ENCODE data around the gene PTPRO. TPM values are rescaled to one million over a fixed set of nuclear protein-coding genes. Genes with fewer than 3 reads are reported as not detected.
"Not testable (repeated sequence)": the region's sequence is repeated elsewhere in the genome, so short reads cannot be mapped to it uniquely, and the experiment has no call there.

PTPRO gene
- polyA plus RNA-seq, 10 donors, result 0.99 to 2.3 (median 1.4) TPM

GRCh38 chr12:15602051-15602672 lies 279.9 kb downstream of the PTPRO start:
- DNase-seq, result no peak

GRCh38 chr12:15603474-15604085 lies 281.3 kb downstream of the PTPRO start:
- DNase-seq, result peak in 2 of 3 donors; percentile 19 to 66

- no peak for DNase-seq
These were observed 283.7 kb downstream of the PTPRO start for GRCh38 chr12:15605881-15606590.

- DNase-seq, result no peak
These were observed 286.1 kb downstream of the PTPRO start for GRCh38 chr12:15608406-15608805.

- no peak for DNase-seq
These were observed 286.6 kb downstream of the PTPRO start for GRCh38 chr12:15608941-15609340.

- peak in 1 of 3 donors; percentile 54 for DNase-seq
These were observed 291.7 kb downstream of the PTPRO start for GRCh38 chr12:15613981-15614380.

GRCh38 chr12:15616495-15616894 lies 294.2 kb downstream of the PTPRO start:
- DNase-seq, result not testable (repeated sequence)

GRCh38 chr12:15620741-15621539 lies 298.6 kb downstream of the PTPRO start:
- no peak for DNase-seq

- no peak for DNase-seq
These were observed 302.8 kb downstream of the PTPRO start for GRCh38 chr12:15625075-15625474.

- peak in 2 of 3 donors; percentile 14 to 33 for DNase-seq
These were observed 306.0 kb downstream of the PTPRO start for GRCh38 chr12:15627995-15628945.

GRCh38 chr12:15629108-15629507 lies 306.8 kb downstream of the PTPRO start:
- DNase-seq, result peak; percentile 64 to 84 (median 83)

GRCh38 chr12:15629761-15630160 lies 307.5 kb downstream of the PTPRO start:
- peak in 2 of 3 donors; percentile 37 to 50 for DNase-seq

- no peak for DNase-seq
These were observed 308.9 kb downstream of the PTPRO start for GRCh38 chr12:15631007-15631715.

- no peak for DNase-seq
These were observed 310.4 kb downstream of the PTPRO start for GRCh38 chr12:15632708-15633107.

GRCh38 chr12:15633201-15633600 lies 310.9 kb downstream of the PTPRO start:
- DNase-seq, result no peak

- DNase-seq, result peak in 1 of 3 donors; percentile 25
These were observed 311.8 kb downstream of the PTPRO start for GRCh38 chr12:15634010-15634683.

- no peak for DNase-seq
These were observed 314.0 kb downstream of the PTPRO start for GRCh38 chr12:15636060-15636890.

- DNase-seq, result no peak
These were observed 315.9 kb downstream of the PTPRO start for GRCh38 chr12:15638231-15638630.

GRCh38 chr12:15644700-15645099 lies 322.4 kb downstream of the PTPRO start:
- DNase-seq, result no peak

Data from muscle of back (tissue), 11 donors.